Left renal cortex interstitium (tissue), 4 donors: ENCODE results near the gene NEMP1. TPM values are rescaled to one million over a fixed set of nuclear protein-coding genes. Genes with fewer than 3 reads are reported as not detected.
"Not testable (repeated sequence)": the region's sequence is repeated elsewhere in the genome, so short reads cannot be mapped to it uniquely, and the experiment has no call there.

Source experiments
- DNase-seq, 4 donors: peaks; one replicate each; pipeline ENCODE4 v3.0.0-alpha.2; 2013; ENCODE audit warnings: low read depth in 4 of 4, low spot score in 2 of 4, missing footprints in 1 of 4
- polyA plus RNA-seq, 4 donors: library from polyadenylated mRNA; unstranded; fragments of 120-200 nt; gene quantifications; one replicate each; pipeline ENCODE4 v1.2.1, GENCODE V29; 2013; ENCODE audit not compliant: insufficient read length in 4 of 4

NEMP1 gene, protein sequence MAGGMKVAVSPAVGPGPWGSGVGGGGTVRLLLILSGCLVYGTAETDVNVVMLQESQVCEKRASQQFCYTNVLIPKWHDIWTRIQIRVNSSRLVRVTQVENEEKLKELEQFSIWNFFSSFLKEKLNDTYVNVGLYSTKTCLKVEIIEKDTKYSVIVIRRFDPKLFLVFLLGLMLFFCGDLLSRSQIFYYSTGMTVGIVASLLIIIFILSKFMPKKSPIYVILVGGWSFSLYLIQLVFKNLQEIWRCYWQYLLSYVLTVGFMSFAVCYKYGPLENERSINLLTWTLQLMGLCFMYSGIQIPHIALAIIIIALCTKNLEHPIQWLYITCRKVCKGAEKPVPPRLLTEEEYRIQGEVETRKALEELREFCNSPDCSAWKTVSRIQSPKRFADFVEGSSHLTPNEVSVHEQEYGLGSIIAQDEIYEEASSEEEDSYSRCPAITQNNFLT
- polyA plus RNA-seq, result 10 to 100 TPM; 19.0 to 30.0 (median 24.1) TPM

DNA sequence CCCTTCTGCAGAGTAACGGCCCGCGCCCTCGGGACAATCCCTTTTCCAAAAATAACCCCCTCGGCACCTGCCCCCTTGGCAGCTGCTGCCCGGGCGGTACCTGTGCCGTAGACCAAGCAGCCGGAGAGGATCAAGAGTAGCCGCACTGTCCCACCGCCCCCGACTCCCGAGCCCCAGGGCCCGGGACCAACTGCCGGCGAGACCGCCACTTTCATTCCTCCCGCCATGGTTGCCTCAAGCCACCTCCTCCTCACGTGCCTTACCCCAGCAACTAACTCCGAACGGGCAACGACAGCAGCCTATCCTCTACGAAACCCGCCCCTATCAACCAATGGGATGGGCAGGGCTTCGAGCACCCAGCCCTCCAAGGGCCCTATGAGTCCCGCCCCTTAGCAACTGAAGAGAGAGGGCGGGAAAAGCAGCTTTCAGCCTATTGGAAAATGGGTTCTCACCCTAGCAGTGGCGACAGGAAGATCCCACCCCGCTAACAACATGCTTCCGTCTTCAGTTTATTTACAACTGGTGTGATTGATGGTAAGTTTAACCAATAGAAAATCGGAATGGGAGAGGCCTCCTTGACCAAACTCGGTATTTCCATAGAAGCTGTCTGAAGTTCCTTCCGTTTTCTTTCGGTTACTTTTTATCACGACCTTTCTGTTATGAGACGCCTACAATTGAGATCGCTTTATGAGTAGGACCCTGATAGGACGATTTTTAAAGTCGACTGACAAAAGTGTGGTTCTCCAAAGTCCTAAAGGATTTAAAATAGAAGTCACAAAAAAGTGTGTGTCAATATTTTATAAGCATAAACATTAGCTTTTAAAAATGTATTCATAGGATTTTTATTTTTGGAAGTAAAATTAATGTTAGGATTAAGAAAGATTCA is at the start of gene NEMP1:
TSS of gene NEMP1 (minus strand) at position 273 of the 886 bp plus-strand sequence. CDS start at position 227, 46 bp downstream.
- DNase-seq, result peak; percentile 96 to 100 (median 98)

DNA sequence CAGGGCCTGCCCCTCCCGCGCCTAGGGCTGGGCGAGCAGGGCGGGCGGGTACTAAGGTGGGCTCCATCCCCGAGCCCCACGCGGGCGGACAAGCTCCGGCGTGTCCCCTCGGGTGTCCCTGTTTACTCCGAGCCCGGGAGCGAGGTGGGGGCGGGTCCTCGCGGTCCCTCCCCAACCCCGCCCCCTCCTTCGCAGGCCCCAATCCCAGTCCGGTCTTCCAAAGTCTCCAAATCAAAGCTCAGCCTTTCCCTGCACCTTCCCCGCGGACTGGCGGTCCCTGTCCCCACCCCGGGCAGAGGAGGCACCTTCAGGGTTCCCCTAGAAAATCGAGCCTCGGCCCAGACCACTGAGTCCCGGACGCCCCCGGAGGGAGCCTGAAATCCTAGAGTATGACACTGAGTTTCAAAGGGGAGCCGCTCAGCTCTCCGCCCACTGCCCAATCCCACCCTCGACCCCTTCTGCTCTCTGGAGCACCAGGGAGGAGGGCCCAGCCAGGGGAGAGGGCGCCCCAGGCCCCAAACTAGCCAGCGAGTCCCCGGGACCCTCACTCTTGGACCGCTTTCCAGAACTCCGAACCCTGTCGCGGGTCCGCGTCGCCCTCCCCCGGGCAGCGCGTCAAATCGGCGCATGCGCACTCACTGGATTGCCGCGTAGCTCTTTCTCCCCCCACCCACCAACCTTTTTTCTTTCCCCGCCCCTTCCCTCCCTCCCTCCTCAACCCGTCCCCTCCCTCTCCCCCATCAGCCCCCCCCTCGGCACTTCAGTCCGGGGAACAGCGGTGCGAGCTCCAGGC is 49.3 kb upstream of the NEMP1 start, which contains the start of gene LRP1:
TSS of gene LRP1 (plus strand) at position 758 of the 793 bp plus-strand sequence. CDS start 482 bp downstream, outside the sequence.
- DNase-seq, result peak in 2 of 4 donors; percentile 79 to 80

DNA sequence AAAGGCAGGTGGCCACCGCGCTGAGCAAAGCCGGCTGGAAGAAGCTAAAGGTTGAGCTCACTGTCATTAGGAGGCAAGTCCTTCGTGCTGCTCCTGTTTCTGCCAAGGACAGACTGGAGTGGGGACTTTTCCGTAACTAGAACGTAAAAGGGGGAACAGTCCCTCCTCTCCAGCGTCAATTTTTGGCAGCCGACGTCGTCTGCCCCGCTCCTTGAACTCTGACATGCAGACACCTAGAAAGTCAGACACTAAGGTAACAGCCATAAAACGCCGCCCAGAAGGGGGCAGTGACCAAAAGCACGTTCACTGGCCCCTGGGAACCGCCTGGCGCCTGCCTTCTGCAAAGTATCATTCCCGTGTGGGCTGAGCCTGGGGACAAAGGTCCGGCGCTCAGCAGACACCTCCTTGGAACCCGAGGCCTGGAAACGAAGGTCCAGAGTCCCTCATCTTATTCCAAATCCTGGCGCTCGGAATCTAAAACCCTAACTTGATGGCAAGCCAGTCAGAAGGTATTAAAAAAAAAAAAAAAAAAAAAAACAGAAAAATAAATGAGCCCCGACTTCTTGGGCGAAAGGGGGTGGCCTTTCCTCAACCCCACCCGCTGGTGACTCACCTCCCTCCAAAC is 48.6 kb upstream of the NEMP1 start:
- peak in 1 of 4 donors; percentile 48 for DNase-seq

DNA sequence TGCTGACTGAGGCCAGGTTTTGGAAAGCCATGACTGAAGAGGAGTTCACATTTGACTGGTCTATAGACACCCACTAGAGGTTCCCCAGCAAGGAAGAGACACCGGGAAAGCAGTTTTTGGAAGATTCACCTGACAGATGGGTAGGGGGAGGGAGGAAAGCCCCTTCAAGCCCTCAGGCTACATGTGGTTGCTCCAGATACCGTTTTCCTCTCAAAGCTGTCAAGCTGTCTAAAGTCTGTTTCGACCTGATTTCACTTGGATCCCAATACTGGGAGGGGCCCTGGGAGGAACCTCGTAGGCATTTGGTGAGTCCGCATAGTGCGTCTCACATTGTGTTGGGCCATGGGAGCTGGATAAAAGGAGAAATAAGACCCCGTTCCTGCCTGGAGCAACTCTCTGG is 48.0 kb upstream of the NEMP1 start:
- DNase-seq, result no peak

DNA sequence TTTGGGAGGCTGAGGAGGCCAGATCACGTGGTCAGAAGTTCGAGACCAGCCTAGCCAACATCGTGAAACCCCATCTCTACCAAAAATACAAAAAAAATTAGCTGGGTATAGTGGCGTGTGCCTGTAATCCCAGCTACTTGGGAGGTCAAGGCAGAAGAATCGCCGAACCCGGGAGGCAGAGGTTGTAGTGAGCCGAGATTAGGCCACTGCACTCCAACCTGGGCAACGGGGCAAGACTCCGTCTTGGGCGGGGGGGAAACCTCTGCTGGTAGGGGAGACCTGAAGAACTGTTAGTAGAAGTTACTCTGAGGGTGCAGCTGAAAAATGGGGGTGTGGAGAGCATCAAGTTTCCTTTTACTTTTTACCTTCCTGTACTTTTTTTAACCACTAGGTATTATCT is 47.5 kb upstream of the NEMP1 start:
- no peak for DNase-seq

DNA sequence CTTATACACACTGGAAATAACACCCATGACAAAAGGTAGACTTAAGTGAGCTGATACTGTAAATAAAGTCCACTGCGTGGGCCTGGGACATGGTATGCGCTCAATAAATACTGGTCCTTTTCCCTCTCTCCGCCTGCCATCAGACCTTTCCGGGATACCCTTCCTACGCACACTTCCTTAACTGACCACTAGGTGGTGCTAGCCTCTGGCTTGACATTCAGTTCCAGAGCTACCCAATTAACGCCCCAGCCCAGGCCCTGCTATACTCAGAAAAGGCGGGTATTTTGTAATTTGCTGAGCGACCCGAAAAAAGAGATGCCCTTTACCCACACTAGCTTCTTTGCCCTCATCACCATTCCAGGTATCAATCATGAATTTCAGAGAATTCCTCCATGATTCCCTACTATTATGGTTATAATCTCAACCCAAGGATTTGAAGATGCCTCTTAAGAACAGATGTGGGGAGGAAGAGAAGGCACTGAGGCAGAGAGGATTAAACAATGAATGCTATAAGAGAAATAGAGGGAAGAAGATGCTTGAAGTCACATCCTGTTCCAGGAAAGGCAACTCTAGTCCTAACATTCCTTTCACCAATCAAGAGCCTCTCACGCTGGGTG is 45.8 kb upstream of the NEMP1 start:
- DNase-seq, result peak in 1 of 4 donors; percentile 55

DNA sequence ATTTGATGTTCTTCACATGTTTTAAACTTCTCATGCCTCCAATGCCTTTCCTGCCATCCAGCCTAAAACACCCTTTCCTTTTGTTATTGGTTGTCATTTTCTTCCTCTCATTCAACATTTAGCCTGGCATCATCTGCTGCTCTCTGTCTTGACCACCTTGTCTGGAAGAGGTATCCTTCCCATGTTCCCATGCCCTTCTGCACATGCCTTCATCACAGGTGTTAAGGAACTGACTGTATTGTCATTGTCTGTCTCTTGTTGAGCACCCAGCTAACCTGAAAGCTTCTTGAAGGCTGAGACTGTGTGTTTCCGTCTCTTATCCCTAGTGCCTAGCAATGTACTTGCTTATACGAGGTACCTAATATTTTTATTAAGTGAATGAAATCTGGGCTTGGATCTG is 45.2 kb upstream of the NEMP1 start:
- no peak for DNase-seq

DNA sequence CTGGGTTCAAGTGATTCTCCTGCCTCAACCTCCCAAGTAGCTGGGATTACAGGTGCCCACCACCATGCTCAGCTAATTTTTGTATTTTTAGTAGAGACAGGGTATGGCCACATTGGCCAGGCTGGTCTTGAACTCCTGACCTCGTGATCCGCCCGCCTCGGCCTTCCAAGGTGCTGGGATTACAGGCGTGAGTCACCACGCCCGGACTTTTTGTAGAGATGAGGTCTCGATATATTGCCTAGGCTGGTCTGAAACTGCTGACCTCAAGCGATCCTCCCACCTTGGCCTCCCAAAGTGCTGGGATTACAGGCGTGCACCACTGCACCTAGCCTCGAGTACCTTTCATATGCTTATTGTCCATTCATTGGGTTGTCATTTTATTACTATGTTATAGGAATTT is 42.1 kb upstream of the NEMP1 start:
- not testable (repeated sequence) for DNase-seq

DNA sequence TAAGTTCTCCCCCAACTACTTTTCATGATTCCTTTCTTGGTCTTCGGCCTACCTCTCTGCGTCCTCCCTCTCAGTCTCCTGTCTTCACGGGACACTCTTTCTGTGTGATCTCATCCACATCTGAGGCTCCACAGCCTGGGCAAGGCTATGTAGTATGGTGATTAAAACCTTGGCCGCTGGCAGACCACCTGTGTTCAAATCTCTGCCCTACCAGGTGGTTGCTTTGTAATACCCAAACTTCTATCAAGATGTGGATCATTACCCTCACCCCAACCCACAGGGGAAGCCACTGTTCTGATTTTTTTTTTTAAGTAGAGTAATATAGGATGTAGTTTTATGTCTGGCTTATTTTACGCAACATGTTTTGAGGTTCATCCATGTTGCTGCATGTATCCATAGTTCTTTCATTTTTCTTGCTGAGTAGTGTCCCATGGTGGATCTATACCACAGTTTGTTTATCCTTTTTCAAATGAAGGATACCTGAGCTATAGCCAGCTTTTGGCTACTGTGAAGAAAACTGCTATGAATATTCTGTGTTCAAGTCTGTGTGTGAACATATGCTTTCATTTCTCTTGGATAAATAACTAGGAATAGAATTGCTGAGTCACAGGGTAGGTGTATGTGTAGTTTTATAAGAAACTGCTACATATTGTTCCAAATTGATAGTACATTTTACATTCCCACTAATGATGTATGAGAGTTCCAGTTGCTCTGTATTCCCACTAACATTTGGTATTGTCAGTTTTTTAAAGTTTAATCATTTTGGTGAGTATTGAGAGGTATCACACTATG is 40.9 kb upstream of the NEMP1 start:
- no peak for DNase-seq

DNA sequence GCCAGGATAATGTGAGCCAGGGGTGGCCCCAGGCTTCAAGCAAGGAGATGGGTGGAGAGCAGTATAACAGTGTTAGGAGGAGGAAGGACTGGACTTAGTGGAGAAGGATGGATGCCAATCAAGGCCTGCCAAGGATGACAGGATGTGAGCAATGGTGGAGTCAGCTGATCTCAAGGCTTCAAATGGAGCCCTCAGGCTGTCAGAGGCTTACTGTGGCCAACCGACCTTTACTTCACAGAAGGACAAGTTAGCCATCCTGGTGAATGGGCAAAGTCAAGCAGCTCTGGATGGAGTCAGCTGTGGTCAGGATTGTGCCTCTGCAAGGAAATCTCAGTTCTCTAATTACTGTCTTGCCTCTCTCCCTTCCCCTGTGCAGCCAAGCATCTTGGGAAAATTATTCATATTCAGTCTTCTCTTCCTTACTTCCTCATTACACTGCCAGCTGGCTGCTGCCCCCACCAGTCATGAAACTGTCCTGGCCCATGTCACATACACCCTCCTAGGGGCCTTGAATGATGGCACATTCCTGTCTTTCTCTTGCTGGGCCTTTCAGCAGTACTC is 40.2 kb upstream of the NEMP1 start:
- no peak for DNase-seq

DNA sequence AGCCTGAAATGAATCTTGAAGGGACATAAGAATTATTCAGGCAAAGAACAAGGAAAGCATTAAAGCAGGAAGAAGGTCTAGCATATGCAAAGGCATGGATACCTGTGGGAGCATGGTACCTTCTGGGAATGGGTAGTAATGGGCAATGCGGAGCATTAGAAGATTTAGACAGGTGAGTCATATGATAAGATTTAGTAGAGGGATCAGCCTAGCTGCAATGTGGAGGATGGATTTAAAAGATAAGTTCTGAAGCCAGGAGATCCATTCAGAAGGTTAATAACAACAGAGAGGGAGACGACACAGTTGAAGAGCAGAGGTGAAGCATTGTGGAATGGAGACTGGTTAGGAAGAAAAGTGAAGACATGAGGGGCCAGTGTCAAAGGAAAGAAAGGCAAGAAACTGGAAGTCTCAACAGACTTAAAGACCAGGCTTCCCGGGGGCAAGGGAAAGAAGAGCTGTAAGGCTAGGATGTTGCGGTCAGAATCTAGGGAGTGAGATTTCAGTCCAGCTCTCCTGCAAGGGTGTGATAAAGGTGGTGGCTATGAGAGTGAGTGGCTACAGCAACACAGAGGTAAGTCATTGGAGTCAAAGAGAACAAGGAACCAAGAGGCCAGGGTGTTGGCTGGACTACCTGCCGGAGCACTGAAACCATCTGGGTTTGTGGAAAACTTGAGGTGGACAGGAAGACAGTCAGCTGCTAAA is 38.1 kb upstream of the NEMP1 start:
- no peak for DNase-seq

DNA sequence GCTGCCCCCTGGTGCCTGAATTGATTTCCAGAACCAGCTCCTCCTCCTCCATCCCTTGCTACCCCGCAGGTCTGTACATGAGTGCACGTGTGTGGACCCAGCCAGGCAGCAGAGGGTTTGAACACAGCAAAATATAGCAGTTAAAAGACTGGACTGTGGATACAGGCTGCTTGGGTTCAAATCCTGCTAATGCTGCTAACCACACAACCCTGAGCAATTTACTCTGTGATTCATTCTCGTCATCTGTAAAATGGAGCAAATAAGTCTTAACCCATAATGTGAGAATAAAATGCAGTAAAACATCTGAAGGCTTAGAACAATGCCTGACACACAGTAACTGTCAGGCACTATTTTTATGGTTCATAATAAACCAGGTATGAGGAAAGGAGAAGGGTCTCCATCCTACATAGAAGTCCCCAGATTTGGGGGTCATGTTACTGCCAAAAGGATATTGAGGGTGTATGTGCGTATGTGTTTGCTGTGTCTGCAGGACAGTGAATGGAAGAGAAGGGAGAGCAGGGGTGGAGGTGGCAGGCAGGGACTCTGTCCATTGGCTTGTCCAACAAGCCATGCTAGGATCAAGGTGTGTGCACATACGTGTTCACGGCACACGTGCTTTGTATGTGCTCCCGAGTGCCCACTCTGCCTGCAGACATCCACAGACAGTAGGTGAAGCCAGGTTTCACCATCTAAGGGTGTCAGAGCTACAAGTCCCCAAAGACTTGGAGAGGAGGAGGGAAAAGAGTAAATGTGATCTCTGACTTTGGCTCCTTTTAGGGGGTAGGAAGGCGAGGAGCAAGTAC is 34.1 kb upstream of the NEMP1 start:
- DNase-seq, result no peak

DNA sequence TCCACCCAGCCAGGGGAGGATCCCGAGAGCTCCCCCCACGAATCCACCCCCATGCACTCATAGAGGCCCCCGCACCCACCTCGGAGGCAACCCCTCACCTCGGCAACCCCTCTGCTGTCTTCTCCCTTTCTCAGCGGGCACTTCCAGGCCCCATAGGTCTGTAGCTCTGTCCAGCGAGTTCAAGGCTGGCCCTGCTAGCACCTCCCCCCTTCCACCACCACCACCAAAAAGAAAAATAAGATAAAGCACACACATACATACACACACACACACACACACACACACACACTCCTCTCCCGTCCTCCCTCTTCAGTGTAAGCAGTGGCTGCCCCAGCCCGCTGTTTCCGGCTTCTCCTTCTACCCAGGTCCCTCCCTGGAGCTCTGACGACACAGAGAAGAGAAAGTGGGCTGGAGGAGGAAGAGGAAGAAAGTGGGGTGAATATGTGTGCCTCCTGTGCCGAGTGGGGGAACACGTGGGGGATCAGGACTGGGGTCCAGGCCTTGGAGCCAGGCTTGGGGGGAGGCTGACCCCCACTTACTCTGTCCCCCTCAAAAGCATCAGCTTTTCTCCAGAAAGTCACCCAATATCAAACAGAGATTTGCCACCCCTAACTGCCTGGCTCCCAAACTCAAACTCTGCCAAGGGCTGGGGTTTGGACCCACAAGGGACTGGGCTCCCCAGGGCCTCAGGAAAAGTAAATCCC is 32.6 kb upstream of the NEMP1 start, which contains the start of gene STAT6:
TSS of gene STAT6 (minus strand) at position 332 of the 704 bp plus-strand sequence. CDS start 3,084 bp downstream, outside the sequence.
- DNase-seq, result peak in 2 of 4 donors; percentile 50 to 62

DNA sequence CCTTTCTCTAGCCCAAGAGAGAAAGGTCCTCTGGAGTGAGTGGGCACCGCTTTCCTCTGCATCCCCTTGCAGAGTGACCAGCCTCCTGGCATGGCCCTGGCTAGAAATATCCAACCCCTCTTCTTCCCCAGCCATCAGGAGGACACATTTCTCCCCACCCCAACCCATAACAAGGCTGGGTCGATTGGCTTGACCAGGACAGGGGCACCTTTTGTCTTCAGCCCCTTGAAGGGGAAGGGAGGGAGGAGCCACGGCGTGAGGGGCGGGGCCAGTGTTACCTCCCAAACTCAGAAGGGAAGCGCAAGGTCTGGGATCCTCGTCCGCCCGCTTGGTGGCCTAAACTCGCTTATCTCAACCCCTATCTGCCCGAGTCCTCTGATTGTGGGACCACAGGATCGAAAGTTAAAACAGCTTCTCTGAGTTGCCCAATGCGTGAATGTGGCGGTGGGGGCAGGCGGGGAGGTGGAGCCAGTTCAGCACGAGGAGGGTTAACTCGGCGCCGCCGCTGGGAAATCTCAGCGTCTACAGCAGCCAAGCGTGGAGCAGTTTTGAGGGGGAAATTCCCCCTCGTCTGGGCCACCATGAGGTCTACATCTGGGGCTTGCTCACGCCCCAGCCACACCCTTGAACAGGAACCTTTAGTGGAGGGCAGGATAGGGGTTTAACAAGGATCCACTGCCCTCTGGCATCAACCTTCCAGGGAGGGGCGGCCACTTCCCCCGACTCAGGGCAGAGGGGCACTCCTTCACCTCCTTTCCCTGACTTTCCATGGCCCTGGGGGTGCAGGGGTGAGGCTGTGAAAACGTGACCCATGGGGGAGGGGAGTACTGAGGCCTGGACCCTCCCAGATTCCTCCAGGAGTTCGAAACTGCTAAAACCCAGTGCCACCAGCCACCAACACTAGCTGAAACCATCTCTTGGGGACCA is 31.8 kb upstream of the NEMP1 start:
- peak in 1 of 4 donors; percentile 50 for DNase-seq
